Ammon's horn (tissue), 1 donor: ENCODE results near the gene SLC1A5.
A peak's percentile ranks its signal among the peaks of the same experiment; 100 is the strongest.

ENCODE experiments used
- DNase-seq: peaks from one replicate; pipeline ENCODE4 v3.0.0-alpha.2; 2016; ENCODE audit warnings: low spot score

Gene SLC1A5

DNA sequence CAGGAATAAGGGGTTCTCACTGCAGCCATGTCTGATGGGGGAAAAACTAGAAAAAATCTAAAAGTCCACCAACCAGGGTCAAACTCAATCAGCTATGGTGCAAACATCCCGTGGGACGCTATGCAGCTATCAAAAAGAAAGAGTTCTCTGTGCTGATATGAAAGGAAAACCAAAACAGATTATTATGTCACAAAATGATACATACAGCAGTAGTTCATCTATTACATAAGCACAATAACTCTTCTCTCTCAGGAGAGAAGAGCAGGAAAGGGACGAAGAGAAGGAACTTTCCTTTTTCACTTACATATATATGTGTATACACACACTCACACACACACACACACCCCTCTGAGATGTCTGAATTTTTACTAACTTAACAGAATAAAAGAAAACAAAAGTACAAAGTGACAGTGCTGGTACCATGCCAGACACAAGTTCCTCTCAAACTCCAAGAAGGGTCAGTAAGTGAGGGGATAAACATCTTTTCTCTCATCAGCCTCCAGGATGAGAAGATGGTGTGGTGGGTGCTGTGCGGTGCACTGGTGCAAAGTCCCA, 45.4 kb downstream of the SLC1A5 start:
- no peak for DNase-seq

DNA sequence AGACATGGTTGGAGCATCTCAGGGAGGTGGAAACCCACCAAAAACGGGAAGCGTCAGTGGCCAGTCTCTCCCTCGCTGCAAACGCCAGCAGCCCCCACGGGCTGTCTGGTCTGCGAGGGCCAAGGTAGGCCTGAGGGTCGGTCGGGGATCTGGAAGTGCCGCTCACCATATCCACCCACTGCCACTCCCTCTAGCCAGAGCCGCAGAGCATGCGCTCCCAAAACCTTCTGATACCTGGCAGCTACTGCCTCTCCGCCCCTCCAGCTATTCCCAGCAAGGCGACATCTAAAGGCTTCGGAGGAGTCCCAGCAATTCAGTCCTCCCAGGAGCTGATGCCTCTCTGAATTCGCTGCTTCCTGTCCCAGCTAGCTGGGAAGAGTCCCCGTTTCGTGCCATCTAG, 46.9 kb downstream of the SLC1A5 start:
- no peak for DNase-seq

DNA sequence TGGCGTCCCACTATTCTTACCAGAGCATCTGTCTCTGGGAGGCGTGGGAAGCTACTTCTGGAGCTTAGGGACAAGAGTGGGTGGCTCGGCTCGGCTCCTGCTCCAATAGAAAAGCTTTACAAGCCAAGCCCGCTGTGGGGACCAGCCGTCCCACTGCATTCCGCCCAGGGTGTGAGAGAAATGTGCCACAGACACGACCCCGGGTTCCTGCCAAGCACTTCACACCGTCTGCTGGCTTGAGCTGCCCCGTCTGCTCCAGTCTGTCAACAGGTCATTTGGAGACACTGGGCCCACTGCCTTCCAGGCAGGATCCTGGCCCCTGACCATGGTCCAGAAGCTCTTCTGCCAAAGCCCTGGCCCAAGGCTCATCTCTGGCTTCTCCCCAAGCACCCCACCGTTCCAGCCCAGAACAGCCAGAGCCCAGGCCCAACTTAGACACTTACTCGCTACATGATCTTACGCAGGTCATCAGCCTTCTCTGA, 49.1 kb downstream of the SLC1A5 start:
- peak; percentile 79 for DNase-seq

DNA sequence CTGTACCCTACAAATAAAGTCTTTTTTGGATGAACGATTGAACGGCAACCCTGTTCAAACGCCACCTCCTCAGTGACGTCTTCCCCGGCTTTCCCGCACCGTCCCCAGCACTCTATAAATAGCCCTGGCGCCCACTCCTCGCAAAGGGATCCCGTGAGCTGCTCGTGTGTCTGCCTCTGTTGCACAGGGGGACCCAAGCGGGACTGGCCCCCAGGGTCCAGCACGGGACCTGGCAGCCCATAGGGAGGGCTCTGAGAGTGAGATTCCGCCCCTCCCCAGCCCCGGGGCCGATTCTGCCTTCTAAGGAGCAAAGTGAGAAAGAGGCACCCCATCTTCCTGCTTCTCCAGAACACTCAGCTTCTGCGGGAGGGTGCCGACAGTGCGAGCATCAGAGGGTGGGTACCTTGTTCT, 50.6 kb downstream of the SLC1A5 start:
- DNase-seq, result no peak

DNA sequence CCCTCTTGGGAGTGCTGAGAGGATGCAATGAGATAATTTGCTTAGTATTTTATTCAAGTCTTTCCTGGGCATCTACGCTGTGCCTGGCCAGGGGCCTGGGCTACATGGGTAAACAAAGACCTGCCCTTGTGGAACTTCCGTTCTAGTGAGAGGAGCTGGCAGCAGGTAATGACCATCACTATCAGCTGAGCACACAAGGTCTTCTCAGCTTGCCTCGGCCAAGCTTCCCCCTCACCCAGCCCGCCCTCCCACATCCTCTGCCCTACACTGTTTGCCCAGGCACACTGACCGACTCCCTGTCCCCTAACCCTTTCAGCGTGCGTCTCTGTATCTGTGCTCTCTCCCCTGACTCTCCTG, 51.1 kb downstream of the SLC1A5 start:
- no peak for DNase-seq

DNA sequence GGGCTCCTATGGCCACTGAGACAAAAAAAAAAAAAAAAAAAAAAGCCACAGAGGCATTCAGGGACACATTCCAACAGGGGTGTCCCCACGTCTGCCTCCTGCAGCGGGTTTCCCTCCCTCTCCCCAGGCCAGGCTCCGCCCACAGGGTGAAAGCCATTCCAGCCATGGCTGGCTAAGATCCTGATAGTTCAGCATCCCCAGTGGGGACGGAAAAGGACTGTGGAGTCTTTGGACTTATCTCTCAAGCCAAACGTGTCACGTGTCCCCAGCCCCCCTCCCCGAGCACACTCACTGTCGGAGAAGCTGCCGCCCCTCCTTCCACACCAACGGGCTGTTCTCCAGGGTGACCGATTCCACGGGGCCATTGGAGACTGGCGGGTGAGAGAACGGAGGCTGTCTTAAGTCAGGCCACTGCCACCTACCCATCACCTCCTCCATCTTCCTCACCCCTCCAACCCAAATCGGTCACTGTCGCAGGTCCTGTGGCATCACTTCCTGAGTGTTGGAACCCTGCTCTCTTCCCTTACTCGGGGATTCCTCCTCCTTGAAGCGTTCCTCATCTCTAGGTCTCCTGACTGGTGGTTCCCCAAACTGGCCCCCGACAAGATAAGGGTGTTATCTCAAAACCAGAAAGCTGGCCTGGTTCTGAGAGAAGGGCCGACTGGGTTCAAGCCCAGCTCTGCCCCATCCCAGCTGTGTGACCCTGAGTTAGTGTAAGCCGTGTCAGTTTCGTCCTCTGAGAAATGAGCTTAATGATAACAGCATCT, 51.7 kb downstream of the SLC1A5 start:
- DNase-seq, result no peak

DNA sequence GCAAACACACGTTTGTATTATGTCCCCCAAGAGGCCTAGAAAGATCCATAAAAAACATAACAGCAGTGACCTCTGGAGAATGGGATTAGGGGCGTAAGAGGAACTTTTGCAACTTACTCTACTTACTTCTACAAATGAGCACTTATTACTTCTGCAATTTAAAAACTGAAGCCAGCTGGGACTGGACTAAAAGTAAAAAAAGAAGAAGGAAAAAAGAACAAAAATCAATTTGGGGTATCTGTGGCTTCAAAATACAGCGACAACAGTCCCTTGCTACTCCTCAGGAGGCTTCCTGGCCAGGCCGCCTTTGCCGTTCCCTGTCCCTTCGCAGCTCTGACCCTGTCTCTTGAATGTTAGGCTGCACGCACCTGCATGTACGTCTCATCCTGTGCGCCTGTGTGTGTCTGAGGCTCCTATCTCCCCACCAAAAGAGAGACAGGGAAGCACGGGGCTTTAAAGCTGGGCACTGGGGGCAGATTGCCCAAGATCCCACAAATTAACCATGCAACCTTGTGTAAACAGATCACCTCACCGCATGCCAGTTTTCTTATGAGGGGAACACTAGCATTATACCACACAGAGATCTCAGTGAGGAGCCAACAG, 54.6 kb downstream of the SLC1A5 start:
- DNase-seq, result no peak

DNA sequence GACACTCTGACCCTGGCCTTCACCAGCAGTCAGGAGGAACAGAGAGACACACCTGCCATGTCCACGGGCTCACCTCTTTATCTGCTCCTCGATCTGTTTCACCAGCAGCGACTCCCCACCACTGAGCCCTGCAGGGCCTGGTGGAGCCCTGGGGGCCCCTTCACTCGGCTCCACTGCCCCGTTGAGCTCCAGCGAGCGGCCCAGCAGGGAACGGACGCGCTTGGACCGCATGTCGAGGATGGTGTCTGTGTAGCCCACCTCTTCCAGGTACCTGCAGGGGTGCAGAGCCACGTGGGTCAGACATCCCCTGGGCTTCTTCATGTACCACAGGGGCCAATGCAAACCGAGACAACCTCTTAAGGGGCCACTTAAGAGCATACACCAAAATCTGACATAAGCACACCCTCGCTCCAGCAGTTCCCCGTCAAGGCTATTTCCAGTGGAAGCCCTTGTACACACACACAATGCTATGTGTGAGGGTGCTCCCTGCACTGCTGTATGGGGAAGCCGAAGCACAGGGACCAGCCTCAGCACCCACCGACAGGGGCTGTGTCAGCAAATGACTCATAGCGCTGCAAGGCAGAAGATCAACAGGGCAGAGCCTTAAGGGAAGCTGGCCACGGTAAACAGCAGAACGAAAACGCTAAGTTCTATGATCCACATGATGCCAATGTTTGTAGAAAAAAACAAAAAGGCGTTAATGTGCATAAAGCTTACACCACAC, 55.3 kb downstream of the SLC1A5 start:
- peak; percentile 72 for DNase-seq

DNA sequence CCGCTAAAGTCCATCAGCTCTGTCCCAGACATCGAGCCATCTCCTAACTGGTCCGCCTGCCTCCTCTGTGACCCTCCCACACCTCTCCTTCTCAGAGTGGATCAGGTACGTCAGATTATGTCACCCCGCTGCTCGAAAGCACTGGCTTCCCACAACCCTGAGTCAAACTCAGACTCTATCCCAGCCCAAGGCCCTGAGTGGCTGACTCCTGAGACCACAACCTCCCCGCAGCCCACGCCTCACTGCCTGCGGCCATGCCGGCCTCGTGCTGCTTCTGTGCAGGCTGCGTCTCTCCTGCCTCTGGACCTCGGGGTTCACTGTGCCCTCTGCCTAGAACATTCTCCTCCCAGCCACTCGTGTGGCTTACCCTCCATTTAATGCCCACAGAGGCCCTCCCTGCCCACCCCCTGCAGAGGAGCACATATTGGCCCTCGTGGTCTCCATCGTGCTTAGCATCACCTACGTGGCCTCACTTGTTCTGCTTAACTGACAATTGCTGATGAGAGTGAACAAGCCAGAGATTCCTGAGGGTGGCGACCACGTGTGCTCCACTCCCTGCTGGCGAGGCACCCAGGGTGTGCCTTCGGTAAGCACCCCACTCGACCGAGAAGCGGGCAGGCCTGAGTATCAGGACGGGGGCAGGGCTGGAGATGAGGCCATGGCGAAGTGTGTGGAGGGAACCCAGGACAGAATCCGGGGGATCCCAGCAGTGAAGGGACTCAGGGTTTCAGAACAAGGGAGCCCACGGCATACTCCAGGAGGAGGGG, 56.0 kb downstream of the SLC1A5 start:
- no peak for DNase-seq

DNA sequence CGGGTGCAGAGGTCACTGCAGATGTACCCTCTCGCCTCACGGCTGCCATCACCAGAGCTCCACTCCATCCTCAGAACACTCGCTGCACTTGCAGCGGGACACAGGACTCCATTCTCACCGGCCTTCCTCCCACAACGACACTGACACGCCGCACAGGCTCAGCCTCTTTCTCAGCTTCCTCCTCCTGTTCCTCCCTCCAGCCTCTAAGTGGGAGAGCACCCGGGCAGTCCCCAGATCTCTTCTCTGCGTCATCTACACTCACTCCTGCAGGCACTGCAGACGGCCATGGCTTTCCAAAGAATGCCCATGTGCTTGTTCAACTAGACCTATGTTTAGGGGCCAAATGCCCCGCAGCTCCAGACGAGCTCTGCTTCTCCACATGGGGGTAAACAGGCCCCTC, 56.8 kb downstream of the SLC1A5 start:
- no peak for DNase-seq

DNA sequence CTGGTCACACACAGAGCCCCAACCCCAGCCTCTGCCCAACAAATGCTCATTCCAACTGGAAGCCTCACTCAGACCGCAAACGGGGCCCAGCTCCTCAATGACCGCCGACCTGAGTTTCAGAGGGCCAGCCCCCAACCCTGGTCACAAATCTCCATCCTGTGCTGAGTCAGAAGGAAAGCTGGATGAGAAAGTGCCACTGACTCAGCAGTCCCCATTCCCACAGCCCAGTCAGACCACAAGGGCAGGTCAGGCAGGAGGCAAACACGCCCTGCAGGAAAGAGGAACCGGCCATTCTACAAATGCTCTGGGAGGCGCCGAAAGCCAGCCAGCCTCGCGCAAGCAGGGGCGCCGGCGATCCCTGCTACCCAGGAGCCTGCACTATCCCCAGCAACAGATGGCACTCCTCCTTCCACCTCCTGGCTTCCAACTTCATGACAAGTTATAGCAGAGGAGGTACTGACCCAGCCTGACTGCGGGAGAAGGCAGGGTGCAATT, 57.3 kb downstream of the SLC1A5 start:
- DNase-seq, result no peak

DNA sequence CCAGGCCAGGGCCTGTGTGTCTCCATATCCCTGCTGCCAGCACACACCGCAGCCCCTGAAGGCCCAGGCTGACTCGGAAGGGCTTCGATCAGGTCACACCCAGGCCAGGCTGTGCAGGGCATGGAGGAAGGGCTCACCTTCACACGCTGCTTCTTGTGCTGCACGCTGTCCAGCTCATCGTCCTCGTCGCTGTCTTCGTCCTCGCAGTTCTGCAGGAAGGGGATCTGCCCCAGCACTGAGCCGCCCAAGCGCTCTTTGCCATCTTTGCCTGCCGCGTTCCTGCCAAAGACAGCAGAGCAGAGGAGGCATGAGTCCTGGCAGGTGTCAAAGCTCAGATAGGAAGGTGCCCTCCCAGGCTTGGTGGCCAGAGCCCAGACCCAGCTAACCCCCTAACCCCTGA, 57.8 kb downstream of the SLC1A5 start:
- DNase-seq, result no peak

DNA sequence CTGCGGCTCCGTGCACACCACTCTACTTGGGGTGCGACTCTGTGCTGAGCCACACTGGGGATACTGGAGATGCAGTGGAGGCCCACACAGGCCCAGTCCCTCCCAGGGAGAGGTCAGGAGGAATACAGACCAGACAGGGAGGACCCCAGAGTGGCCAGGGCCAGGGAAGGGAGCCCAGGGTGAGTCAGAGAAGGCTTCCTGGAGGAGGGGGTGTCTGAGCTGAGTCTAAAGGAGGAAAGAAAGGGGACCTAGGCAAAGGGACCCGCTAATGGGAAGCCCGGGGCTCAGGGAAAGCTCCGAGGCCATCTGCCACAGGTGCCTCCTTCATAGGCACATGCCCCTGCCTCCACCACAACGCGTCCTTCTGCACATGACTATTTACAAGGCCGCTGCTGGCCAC, 58.2 kb downstream of the SLC1A5 start:
- DNase-seq, result no peak

DNA sequence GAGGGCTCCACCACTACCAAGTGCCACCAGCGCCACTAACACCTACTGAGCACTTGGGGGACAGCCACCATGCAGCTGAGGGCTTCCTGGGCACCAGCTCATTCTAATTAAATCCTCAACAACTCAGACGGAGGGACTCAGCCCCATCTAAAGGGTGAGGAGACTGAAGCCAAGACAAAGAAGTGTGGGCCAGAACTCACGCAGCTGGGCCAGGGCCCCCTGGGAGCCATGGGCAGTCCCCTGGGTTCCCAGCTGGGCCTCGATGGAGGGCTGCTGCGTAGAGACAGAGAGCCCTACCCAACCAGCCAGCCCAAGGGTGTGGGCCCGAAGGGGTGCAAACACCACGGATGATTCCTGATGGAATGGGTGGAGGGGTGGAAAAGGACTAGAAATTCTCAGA, 58.7 kb downstream of the SLC1A5 start:
- DNase-seq, result no peak

DNA sequence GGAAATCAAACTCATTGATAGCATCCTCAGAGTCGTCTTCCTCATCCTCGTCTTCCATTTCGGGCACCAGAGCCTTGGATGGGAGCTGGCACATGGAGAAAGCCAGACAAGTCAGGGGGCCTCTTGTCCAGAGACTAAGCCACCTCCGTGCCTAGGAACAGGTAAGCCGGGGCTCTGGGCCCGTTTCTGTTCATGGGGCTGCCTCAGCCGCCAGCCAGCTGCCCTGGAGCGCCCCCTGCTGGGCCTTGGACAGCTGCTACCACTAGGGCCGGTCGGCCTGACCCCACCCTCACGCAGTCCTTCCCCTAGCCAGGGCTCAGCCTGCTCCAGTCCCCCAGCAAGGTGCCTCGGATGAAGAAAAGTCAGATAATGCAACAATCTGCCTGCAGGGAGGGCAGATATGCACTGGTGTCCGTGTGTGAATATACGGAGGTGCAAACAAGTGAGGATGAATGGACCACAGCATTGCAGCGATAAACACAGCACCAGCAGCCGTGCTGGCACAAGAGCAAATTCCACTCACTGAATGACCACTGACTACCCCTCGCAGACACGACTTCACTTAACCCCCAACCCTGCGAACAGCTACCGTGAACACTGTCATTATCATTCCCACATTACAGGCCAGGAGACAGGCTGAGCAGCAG, 59.6 kb downstream of the SLC1A5 start:
- DNase-seq, result peak; percentile 75

DNA sequence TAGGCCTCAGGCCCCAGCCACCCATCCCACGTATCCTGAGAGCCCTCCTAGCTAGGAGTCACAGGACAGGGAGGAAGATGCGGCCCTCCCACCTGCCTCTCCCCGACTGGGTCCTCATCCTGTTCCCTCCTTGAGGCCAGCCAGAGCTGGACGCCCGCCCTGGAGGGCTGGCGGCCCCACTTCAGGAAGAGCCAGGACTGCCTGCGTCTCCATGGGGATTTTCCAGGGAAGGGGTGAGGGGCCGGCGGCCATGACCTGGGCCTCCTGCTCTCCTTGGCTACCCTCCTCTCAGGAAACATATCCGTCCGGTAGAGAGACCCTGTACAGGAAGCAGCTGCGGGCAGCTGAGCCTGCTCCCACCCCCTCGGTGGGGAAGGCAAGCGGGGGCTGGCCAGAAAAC, 60.2 kb downstream of the SLC1A5 start:
- no peak for DNase-seq

DNA sequence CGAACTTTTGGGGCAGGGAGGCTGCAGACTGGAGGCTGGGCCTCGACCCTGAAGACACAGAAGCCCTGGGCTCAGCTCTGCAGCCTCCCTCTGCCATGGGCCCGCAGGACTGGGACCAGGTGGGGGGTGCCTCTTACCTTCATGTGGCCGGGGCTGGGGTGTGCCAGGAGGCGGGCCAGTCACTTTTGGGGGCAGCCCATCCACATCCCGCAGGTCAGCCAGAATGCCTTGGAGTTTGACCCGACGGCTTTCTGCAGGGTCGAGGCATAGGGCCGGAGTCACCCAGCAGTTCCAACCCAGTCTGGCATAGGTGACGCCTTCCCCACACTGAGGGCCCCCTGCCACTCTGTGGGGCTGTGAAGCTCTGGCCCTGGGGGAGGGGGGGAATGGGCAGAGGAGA, 60.6 kb downstream of the SLC1A5 start:
- DNase-seq, result no peak

DNA sequence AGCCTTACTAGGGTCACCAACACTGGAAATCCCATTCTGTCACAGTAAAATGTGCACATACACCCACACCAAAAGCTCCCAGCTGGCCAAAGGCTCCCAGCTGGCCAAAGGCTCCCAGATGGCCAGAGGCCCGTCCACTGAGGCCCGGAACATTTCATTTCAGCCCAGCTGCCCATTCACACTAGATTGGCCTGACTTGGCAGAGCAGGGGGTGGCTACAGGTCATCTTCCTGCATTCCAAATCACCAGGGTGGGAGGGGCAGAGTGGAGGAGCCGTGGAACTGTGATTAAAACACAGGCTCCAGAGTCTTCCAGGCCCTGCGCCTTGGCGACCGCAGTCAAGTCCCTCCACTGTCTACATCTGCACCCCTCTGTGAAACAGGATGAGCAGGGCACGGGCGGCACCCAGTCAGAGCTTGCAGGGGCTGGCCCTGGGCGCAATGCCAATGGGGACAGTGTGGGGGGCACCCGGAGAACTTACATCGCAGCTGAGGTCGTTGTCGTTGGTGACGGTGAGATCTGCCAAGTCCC, 61.4 kb downstream of the SLC1A5 start:
- DNase-seq, result no peak

DNA sequence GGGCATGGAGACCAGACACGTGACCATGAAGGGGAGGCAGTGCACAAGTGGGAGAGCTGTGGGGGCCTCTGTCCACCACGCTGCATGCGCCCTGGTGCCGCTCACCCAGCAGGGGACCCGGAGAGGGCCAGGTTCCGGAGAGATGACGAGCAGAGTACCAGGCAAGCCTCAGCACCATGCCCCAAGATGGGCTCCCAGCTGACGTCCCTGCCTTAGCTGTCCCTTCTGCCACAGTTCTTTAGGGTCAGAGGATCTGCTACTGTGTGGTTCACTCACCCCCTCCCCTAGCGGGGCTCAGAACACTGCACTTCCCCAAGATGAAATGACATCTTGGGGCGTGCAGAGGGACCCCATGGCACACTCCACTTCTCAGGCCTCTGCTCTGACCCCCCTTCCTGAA, 61.8 kb downstream of the SLC1A5 start:
- DNase-seq, result no peak

DNA sequence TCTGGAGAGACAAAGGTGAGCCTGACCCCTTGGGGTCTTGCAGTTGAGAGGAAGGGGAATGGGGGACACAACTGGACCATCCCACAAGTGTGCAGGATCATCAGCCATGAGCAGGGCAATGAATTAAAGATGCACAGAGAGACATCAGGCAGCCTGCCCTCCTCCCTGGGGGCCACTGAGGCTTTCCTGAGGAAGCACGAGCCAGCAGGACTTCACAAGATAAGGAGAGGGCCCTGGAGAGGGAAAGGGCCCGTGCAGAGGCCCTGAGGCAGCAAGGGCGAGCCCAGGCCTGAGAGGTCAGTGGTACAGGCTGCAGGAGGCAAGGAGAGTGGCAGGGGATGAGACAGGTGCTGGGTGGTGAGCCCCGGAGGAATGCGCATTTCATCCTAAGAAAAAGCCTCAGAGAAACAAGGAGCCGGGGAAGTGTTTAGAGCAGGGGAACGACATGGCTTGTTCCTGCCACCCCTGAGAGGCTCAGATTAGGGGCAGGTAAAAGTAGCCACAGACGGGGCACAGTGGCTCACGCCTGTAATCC, 62.5 kb downstream of the SLC1A5 start:
- DNase-seq, result no peak
